GM23338 (cell line): Measurements from ENCODE around the gene CACNA2D3. TPM values are rescaled to one million over a fixed set of nuclear protein-coding genes. Genes with fewer than 3 reads are reported as not detected.
A peak's percentile ranks its signal among the peaks of the same experiment; 100 is the strongest.

Experiments used
- ATAC-seq: fragments of 200-7000 bp; cut with Tn5 transposase; 3 replicates; pipeline ENCODE4 v1.9.1; 2020
- DNase-seq: peaks from one replicate; pipeline ENCODE4 v3.0.0-alpha.2; 2015; ENCODE audit warnings: low spot score
- H2AFZ ChIP-seq: fragments of 200-600 bp; sonication (generic); 2 replicates; pipeline ENCODE4 v1.8.0; 2016; ENCODE audit warnings: antibody characterized with exemption, mild to moderate bottlenecking, moderate library complexity
- H3F3A ChIP-seq: fragments of 200-600 bp; sonication (generic); replicated peaks from 2 replicates; pipeline ENCODE4 v1.8.0; 2017; ENCODE audit warnings: antibody characterized with exemption, mixed run types, low read depth
- H3K27ac ChIP-seq: fragments of 200-600 bp; sonication (generic); 2 replicates; pipeline ENCODE4 v1.6.1; 2016; ENCODE audit warnings: low read depth
- H3K27me3 ChIP-seq: fragments of 200-600 bp; sonication (generic); 2 replicates; pipeline ENCODE4 v1.8.0; 2016; ENCODE audit warnings: mild to moderate bottlenecking, mixed run types, moderate library complexity; ENCODE audit not compliant: insufficient read depth
- H3K36me3 ChIP-seq: fragments of 200-600 bp; sonication (generic); 2 replicates; pipeline ENCODE4 v1.8.0; 2016; ENCODE audit warnings: mild to moderate bottlenecking; ENCODE audit not compliant: insufficient read depth
- H3K4me1 ChIP-seq: fragments of 200-600 bp; sonication (generic); 2 replicates; pipeline ENCODE4 v1.8.0; 2016; ENCODE audit warnings: mild to moderate bottlenecking, moderate library complexity; ENCODE audit not compliant: insufficient read depth
- H3K4me2 ChIP-seq: fragments of 200-600 bp; sonication (generic); 2 replicates; pipeline ENCODE4 v1.7.1; 2017; ENCODE audit warnings: mixed run types
- H3K4me3 ChIP-seq: fragments of 200-600 bp; sonication (generic); 2 replicates; pipeline ENCODE4 v1.6.1; 2016; ENCODE audit warnings: mixed run types
- H3K79me2 ChIP-seq: fragments of 200-600 bp; sonication (generic); replicated peaks from 2 replicates; pipeline ENCODE4 v1.8.0; 2017; ENCODE audit warnings: mild to moderate bottlenecking; ENCODE audit not compliant: insufficient read depth
- H3K9me2 ChIP-seq: fragments of 200-600 bp; sonication (generic); 2 replicates; pipeline ENCODE4 v1.8.0; 2017; ENCODE audit not compliant: insufficient read depth
- H4K20me1 ChIP-seq: fragments of 200-600 bp; sonication (generic); replicated peaks from 2 replicates; pipeline ENCODE4 v1.8.0; 2017; ENCODE audit warnings: mild to moderate bottlenecking; ENCODE audit not compliant: insufficient read depth
- H3K27ac Mint-ChIP-seq: 2 replicates; pipeline ENCODE4 v1.8.0; 2020; ENCODE audit warnings: inconsistent platforms, mild to moderate bottlenecking, moderate library complexity, mixed read lengths
- H3K27me3 Mint-ChIP-seq: 3 replicates; pipeline ENCODE4 v1.8.0; 2022; ENCODE audit warnings: low read depth, mild to moderate bottlenecking, moderate library complexity, mixed read lengths, inconsistent platforms; ENCODE audit not compliant: insufficient read depth, poor library complexity
- H3K36me3 Mint-ChIP-seq: 3 replicates; pipeline ENCODE4 v1.8.0; 2021; ENCODE audit warnings: low read depth, mild to moderate bottlenecking, inconsistent platforms, moderate library complexity, mixed read lengths
- H3K4me1 Mint-ChIP-seq: 3 replicates; pipeline ENCODE4 v1.8.0; 2020; ENCODE audit warnings: mild to moderate bottlenecking, inconsistent platforms, mixed read lengths
- H3K4me3 Mint-ChIP-seq: 3 replicates; pipeline ENCODE4 v1.8.0; 2021; ENCODE audit warnings: moderate library complexity, mild to moderate bottlenecking, inconsistent platforms, mixed read lengths
- H3K9me3 Mint-ChIP-seq: 3 replicates; pipeline ENCODE4 v1.8.0; 2020; ENCODE audit warnings: moderate library complexity, mild to moderate bottlenecking, inconsistent platforms, mixed read lengths
- CREB1 ChIP-seq: fragments of 250-450 bp; sonication (Bioruptor Pico); IDR thresholded peaks from 2 replicates; pipeline ENCODE4 v1.5.0; 2020; ENCODE audit warnings: low read depth, mild to moderate bottlenecking, moderate library complexity
- ETS1 ChIP-seq: IDR thresholded peaks from 2 replicates; pipeline ENCODE4 v1.6.1; 2016; ENCODE audit warnings: antibody characterized with exemption
- EZH2 ChIP-seq: fragments of 200-600 bp; sonication (generic); IDR thresholded peaks from one replicate; pipeline ENCODE4 v1.8.0; 2017; ENCODE audit warnings: antibody characterized with exemption, mild to moderate bottlenecking, low read depth; ENCODE audit not compliant: unreplicated experiment
- EZH2phosphoT487 ChIP-seq: fragments of 200-600 bp; sonication (generic); IDR thresholded peaks from one replicate; pipeline ENCODE4 v1.8.1; 2018; ENCODE audit warnings: antibody characterized with exemption; ENCODE audit not compliant: unreplicated experiment
- JUNB ChIP-seq: IDR thresholded peaks from one replicate; pipeline ENCODE4 v1.6.1; 2016; ENCODE audit warnings: antibody characterized with exemption; ENCODE audit not compliant: unreplicated experiment
- REST ChIP-seq: IDR thresholded peaks from one replicate; pipeline ENCODE4 v1.6.1; 2018; ENCODE audit warnings: antibody characterized with exemption; ENCODE audit not compliant: unreplicated experiment
- STAT1 ChIP-seq: IDR thresholded peaks from one replicate; pipeline ENCODE4 v1.6.1; 2016; ENCODE audit warnings: antibody characterized with exemption; ENCODE audit not compliant: unreplicated experiment
- ZNF114 ChIP-seq: fragments of 250-450 bp; sonication (Bioruptor Pico); IDR thresholded peaks from 2 replicates; pipeline ENCODE4 v1.5.0; 2020; ENCODE audit warnings: mild to moderate bottlenecking, moderate library complexity
- polyA plus RNA-seq: library from polyadenylated mRNA; unstranded; fragments of >200 nt; fragmentation: Nextera tagmentation; extraction: Ambion mirVana; gene quantifications from 2 replicates; pipeline ENCODE4 v1.2.1, GENCODE V29; 2016
- total RNA-seq: library from RNA; depleted of rRNA; stranded (reverse); fragments of >200 nt; shearing (Covaris generic); gene quantifications from 2 replicates; pipeline ENCODE4 v1.2.3, GENCODE V29; 2014

The CACNA2D3 gene
- total and polyA plus RNA-seq, 2 experiments from 2014 or later: 2.2 to 2.3 TPM

- Mint-ChIP-seq H3K4me3 (peak overlapping the region; percentile 67), H3K27me3 (peaks cover 13% of the 10 kb centered on the region), H3K4me1 (peaks cover 16% of the 10 kb centered on the region), H3K27ac (no peak overlapping the region), H3K36me3 (no peaks in the 10 kb centered on the region), H3K9me3 (no peaks in the 10 kb centered on the region)
- Histone ChIP-seq H3K79me2 (no peaks in the 10 kb centered on the region), H4K20me1 (no peaks in the 10 kb centered on the region), H2AFZ (peak overlapping the region; percentile 96), H3K4me1 (peaks cover 4% of the 10 kb centered on the region; the same call in 1 of the 2 replicates), H3F3A (no peaks in the 10 kb centered on the region), H3K27ac (no peak overlapping the region), H3K9me2 (no peaks in the 10 kb centered on the region), H3K36me3 (no peaks in the 10 kb centered on the region), H3K27me3 (peaks cover 34% of the 10 kb centered on the region), H3K4me2 (peak overlapping the region; percentile 82), H3K4me3 (peak overlapping the region; percentile 61)
- peak; percentile 55 for DNase-seq
- TF ChIP-seq CREB1 (CRISPR knock-in tag): no peak
- no peak for TF ChIP-seq ETS1
- no peak for TF ChIP-seq JUNB
- no peak for TF ChIP-seq STAT1
- no peak for TF ChIP-seq REST
- ATAC-seq: peak; percentile 91
Measured at GRCh38 chr3:54087581-54088410, 34.6 kb upstream of the CACNA2D3 start.

- Histone ChIP-seq H3K9me2 (no peaks in the 10 kb centered on the region), H4K20me1 (no peaks in the 10 kb centered on the region), H3F3A (no peaks in the 10 kb centered on the region), H3K36me3 (no peaks in the 10 kb centered on the region), H3K4me2 (no peak overlapping the region), H3K4me3 (no peak overlapping the region), H2AFZ (peak overlapping the region; percentile 43; the same call in 1 of the 2 replicates), H3K4me1 (peaks cover 6% of the 10 kb centered on the region; the same call in 1 of the 2 replicates), H3K79me2 (no peaks in the 10 kb centered on the region), H3K27me3 (peaks cover 6% of the 10 kb centered on the region; the same call in 1 of the 2 replicates), H3K27ac (no peak overlapping the region)
- Mint-ChIP-seq H3K36me3 (no peaks in the 10 kb centered on the region), H3K4me3 (no peak overlapping the region), H3K27me3 (peaks cover 9% of the 10 kb centered on the region), H3K9me3 (no peaks in the 10 kb centered on the region; the same call in 2 of the 3 replicates), H3K27ac (no peak overlapping the region), H3K4me1 (peaks cover 15% of the 10 kb centered on the region; the same call in 2 of the 3 replicates)
- ATAC-seq (no peak), DNase-seq (no peak)
- TF ChIP-seq EZH2phosphoT487 (no peak), STAT1 (no peak), EZH2 (no peak), ZNF114 (CRISPR knock-in tag) (no peak)
Measured at GRCh38 chr3:54093491-54094248, 28.7 kb upstream of the CACNA2D3 start.
